Measurements from ENCODE around the gene FAM25A. TPM values are rescaled to one million over a fixed set of nuclear protein-coding genes. Genes with fewer than 3 reads are reported as not detected.

Gene FAM25A
- polyA plus RNA-seq, 1 of the 3 experiments (the other 2 are of a cell fraction) = not detected

DNA sequence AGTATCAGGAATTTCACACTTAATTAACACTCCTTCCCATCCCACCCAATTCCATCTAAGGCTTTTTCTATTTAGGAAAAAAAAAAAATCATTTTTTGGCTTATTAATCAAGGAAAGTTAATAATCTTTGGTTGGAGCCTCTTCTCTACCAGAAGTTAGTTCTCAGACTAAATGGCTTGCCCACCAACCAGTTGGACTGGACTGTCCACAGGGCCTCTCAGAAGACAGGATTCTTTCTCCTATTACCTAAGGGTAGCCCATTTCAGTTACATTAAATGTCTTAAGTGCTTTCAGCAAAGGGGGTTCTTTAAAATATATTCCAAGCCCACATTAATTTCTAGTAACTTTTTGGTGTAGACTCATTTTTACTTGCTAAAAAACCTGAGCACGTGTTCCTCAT, 39.3 kb downstream of the FAM25A start:
- no peak overlapping the region for H3K4me3 ChIP-seq (ENCODE audit: low read depth in 2 of 2, low read length in 1 of 2)
- peaks cover 32 to 75% of the 10 kb centered on the region in 2 experiments for H3K36me3 ChIP-seq (replicated peaks in 1 of 2; ENCODE audit: control insufficient read depth in 1 of 2, insufficient read depth in 2 of 2, low read length in 1 of 2)
- no peaks in the 10 kb centered on the region for H4K20me1 ChIP-seq (ENCODE audit: insufficient read depth)
- peaks cover 0 to 6% of the 10 kb centered on the region in 2 experiments; a peak in 1 of 4 replicates for H3K4me1 ChIP-seq (ENCODE audit: control insufficient read depth in 1 of 2, insufficient read depth in 2 of 2, low read depth in 1 of 2, low read length in 1 of 2)
- H3K27me3 ChIP-seq (ENCODE audit: insufficient read depth) = no peaks in the 10 kb centered on the region
- no peaks in the 10 kb centered on the region for H3K9me2 ChIP-seq
- H3K9me3 ChIP-seq = no peaks in the 10 kb centered on the region
- peaks cover 7% of the 10 kb centered on the region for H3F3A ChIP-seq (replicated peaks; ENCODE audit: insufficient read depth)
- ChIA-PET POLR2A (no interaction called here), CTCF (no interaction called here)
- TF ChIP-seq RCOR1 (IDR thresholded peaks at IDR 0.05; ENCODE audit: low read length) (no peak), GABPA (IDR thresholded peaks at IDR 0.05; ENCODE audit: low read depth) (no peak), SMC3 (IDR thresholded peaks at IDR 0.05; ENCODE audit: low read depth, low read length) (no peak)
- TF ChIP-seq, protein P1, sequence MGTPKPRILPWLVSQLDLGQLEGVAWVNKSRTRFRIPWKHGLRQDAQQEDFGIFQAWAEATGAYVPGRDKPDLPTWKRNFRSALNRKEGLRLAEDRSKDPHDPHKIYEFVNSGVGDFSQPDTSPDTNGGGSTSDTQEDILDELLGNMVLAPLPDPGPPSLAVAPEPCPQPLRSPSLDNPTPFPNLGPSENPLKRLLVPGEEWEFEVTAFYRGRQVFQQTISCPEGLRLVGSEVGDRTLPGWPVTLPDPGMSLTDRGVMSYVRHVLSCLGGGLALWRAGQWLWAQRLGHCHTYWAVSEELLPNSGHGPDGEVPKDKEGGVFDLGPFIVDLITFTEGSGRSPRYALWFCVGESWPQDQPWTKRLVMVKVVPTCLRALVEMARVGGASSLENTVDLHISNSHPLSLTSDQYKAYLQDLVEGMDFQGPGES (IDR thresholded peaks at IDR 0.05; ENCODE audit: low read depth, low read length) = no peak
- WGBS (ENCODE audit: low lambda C conversion rate) = 95% methylated on average over 1 of the region's 1 CpG
- H3K79me2 ChIP-seq (ENCODE audit: insufficient read depth) = peaks cover 4% of the 10 kb centered on the region; the same call in 1 of the 2 replicates
- no peak for DNase-seq
- no peak overlapping the region for H3K4me2 ChIP-seq
- H2AFZ ChIP-seq (ENCODE audit: low read depth) = no peak overlapping the region
- no peak overlapping the region for H3K9ac ChIP-seq
- H3K27ac ChIP-seq (ENCODE audit: low read depth in 2 of 2, low read length in 1 of 2) = no peak overlapping the region

DNA sequence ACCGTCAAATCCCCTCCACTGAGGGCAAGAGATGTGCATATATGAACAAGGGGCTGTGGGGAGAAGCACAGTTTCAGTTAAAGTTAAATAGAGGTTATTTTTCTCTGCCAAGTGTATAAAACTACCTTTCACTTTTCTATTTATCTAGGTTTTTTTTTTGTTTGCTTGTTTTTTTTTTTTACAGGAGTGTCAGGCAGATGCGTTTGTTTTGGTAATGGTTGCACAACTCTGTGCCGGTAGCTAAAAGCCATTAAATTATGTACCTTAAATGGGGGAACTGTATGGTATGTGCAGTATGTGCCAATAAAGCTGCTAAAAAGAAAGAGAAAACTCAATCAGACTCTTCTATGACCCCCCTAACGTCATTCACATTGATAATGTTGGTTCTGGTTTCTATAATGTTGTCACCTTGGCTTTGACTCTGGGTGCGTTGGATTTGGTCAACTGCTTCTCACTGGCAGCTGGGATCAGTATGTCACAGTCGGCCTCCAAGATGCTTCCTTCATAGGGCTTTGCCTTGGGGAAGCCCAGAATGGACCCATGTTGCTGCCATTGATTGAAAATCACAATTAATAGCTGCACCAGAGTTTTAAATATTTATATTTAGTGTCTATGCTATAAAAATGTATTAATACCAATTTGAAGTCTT, 40.3 kb downstream of the FAM25A start:
- CTCF ChIA-PET = no interaction called here
- TF ChIP-seq, protein P2, sequence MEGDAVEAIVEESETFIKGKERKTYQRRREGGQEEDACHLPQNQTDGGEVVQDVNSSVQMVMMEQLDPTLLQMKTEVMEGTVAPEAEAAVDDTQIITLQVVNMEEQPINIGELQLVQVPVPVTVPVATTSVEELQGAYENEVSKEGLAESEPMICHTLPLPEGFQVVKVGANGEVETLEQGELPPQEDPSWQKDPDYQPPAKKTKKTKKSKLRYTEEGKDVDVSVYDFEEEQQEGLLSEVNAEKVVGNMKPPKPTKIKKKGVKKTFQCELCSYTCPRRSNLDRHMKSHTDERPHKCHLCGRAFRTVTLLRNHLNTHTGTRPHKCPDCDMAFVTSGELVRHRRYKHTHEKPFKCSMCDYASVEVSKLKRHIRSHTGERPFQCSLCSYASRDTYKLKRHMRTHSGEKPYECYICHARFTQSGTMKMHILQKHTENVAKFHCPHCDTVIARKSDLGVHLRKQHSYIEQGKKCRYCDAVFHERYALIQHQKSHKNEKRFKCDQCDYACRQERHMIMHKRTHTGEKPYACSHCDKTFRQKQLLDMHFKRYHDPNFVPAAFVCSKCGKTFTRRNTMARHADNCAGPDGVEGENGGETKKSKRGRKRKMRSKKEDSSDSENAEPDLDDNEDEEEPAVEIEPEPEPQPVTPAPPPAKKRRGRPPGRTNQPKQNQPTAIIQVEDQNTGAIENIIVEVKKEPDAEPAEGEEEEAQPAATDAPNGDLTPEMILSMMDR (IDR thresholded peaks at IDR 0.05) = no peak
- TF ChIP-seq TAF1 (IDR thresholded peaks at IDR 0.05; ENCODE audit: borderline replicate concordance, low read depth, low read length) (no peak), FOXJ3 (CRISPR knock-in tag; IDR thresholded peaks at IDR 0.05) (no peak)

DNA sequence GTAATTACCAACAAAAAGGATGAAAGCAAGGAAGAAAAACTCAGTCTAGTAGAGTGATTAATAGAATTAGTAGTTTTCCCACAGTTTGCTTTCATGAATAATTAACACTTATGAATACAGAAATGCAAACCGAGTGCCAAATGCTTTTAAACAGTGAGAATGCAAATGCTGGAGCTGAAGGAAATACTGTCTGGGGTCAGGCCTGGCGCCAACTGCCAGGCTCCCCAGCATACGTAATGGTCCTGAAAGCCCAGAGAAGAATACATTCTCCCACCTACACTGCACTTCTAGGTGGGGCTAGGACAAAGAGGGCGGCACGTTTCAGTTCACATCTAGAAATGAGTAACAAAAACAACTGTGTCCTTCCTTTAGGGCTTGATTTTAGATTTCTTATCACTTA, 44.6 kb downstream of the FAM25A start:
- H3K9me2 ChIP-seq = no peaks in the 10 kb centered on the region
- no peaks in the 10 kb centered on the region for H3K9me3 ChIP-seq
- no peak overlapping the region for H3K4me3 ChIP-seq (ENCODE audit: low read depth in 2 of 2, low read length in 1 of 2)
- H4K20me1 ChIP-seq (ENCODE audit: insufficient read depth) = no peaks in the 10 kb centered on the region
- H3K4me1 ChIP-seq (ENCODE audit: control insufficient read depth in 1 of 2, insufficient read depth in 2 of 2, low read depth in 1 of 2, low read length in 1 of 2) = no peaks in the 10 kb centered on the region; a peak in 1 of 4 replicates
- ChIA-PET POLR2A (no interaction called here), CTCF (no interaction called here)
- no peaks in the 10 kb centered on the region for H3F3A ChIP-seq (replicated peaks; ENCODE audit: insufficient read depth)
- no peak overlapping the region for H3K27ac ChIP-seq (ENCODE audit: low read depth in 2 of 2, low read length in 1 of 2)
- no peaks in the 10 kb centered on the region for H3K27me3 ChIP-seq (ENCODE audit: insufficient read depth)
- H3K36me3 ChIP-seq (replicated peaks in 1 of 2; ENCODE audit: control insufficient read depth in 1 of 2, insufficient read depth in 2 of 2, low read length in 1 of 2) = peaks cover 42 to 61% of the 10 kb centered on the region in 2 experiments
- no peak overlapping the region for H3K9ac ChIP-seq
- no peak overlapping the region for H2AFZ ChIP-seq (ENCODE audit: low read depth)
- 92% methylated on average over 5 of the region's 5 CpGs for WGBS (ENCODE audit: low lambda C conversion rate)
- H3K79me2 ChIP-seq (ENCODE audit: insufficient read depth) = peaks cover 4% of the 10 kb centered on the region; the same call in 1 of the 2 replicates
- DNase-seq = no peak
- no peak overlapping the region for H3K4me2 ChIP-seq
- TF ChIP-seq MEF2A (IDR thresholded peaks at IDR 0.05; ENCODE audit: borderline replicate concordance, low read depth) (no peak), FOXM1 (IDR thresholded peaks at IDR 0.05; ENCODE audit: low read depth) (no peak), JUND (IDR thresholded peaks at IDR 0.05) (no peak), GABPA (IDR thresholded peaks at IDR 0.05; ENCODE audit: low read depth) (no peak), POLR2AphosphoS5 (IDR thresholded peaks at IDR 0.05; ENCODE audit: low read depth, low read length) (no peak), SIN3A (IDR thresholded peaks at IDR 0.05; ENCODE audit: borderline replicate concordance, low read depth, low read length) (no peak)
- TF ChIP-seq, protein P3, sequence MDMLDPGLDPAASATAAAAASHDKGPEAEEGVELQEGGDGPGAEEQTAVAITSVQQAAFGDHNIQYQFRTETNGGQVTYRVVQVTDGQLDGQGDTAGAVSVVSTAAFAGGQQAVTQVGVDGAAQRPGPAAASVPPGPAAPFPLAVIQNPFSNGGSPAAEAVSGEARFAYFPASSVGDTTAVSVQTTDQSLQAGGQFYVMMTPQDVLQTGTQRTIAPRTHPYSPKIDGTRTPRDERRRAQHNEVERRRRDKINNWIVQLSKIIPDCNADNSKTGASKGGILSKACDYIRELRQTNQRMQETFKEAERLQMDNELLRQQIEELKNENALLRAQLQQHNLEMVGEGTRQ (IDR thresholded peaks at IDR 0.05; ENCODE audit: borderline replicate concordance, low read depth, low read length) = no peak
- TF ChIP-seq, protein P4, sequence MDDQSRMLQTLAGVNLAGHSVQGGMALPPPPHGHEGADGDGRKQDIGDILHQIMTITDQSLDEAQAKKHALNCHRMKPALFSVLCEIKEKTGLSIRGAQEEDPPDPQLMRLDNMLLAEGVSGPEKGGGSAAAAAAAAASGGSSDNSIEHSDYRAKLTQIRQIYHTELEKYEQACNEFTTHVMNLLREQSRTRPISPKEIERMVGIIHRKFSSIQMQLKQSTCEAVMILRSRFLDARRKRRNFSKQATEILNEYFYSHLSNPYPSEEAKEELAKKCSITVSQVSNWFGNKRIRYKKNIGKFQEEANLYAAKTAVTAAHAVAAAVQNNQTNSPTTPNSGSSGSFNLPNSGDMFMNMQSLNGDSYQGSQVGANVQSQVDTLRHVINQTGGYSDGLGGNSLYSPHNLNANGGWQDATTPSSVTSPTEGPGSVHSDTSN (IDR thresholded peaks at IDR 0.05) = no peak
- TF ChIP-seq, protein P5, sequence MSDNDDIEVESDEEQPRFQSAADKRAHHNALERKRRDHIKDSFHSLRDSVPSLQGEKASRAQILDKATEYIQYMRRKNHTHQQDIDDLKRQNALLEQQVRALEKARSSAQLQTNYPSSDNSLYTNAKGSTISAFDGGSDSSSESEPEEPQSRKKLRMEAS (IDR thresholded peaks at IDR 0.05; ENCODE audit: low read depth) = no peak

More for the DNA sequence above, 40.3 kb downstream of the FAM25A start:
- Histone ChIP-seq H3K9me3 (no peaks in the 10 kb centered on the region), H3K4me2 (no peak overlapping the region), H3K27me3 (ENCODE audit: insufficient read depth) (no peaks in the 10 kb centered on the region), H3K79me2 (ENCODE audit: insufficient read depth) (peaks cover 4% of the 10 kb centered on the region; the same call in 1 of the 2 replicates), H2AFZ (ENCODE audit: low read depth) (no peak overlapping the region), H3K4me1 (ENCODE audit: control insufficient read depth in 1 of 2, insufficient read depth in 2 of 2, low read depth in 1 of 2, low read length in 1 of 2) (no peaks in the 10 kb centered on the region), H3K36me3 (replicated peaks in 1 of 2; ENCODE audit: control insufficient read depth in 1 of 2, insufficient read depth in 2 of 2, low read length in 1 of 2) (peaks cover 32 to 80% of the 10 kb centered on the region in 2 experiments), H3K4me3 (ENCODE audit: low read depth in 2 of 2, low read length in 1 of 2) (no peak overlapping the region), H3K9me2 (no peaks in the 10 kb centered on the region), H3F3A (replicated peaks; ENCODE audit: insufficient read depth) (no peaks in the 10 kb centered on the region), H3K27ac (ENCODE audit: low read depth in 2 of 2, low read length in 1 of 2) (no peak overlapping the region), H4K20me1 (ENCODE audit: insufficient read depth) (no peaks in the 10 kb centered on the region), H3K9ac (no peak overlapping the region)
- POLR2A ChIA-PET = no interaction called here
- no peak for DNase-seq
- 89% methylated on average over 6 of the region's 6 CpGs for WGBS (ENCODE audit: low lambda C conversion rate)
